ENCODE data around the gene DOCK6. TPM values are rescaled to one million over a fixed set of nuclear protein-coding genes. Genes with fewer than 3 reads are reported as not detected.

The DOCK6 gene
- total and polyA plus RNA-seq, 2 of the 13 experiments (the other 11 are each of a cell fraction or from before 2014, with no cell fraction given): 5.4 to 38.1 TPM

- TF ChIP-seq, protein P1, sequence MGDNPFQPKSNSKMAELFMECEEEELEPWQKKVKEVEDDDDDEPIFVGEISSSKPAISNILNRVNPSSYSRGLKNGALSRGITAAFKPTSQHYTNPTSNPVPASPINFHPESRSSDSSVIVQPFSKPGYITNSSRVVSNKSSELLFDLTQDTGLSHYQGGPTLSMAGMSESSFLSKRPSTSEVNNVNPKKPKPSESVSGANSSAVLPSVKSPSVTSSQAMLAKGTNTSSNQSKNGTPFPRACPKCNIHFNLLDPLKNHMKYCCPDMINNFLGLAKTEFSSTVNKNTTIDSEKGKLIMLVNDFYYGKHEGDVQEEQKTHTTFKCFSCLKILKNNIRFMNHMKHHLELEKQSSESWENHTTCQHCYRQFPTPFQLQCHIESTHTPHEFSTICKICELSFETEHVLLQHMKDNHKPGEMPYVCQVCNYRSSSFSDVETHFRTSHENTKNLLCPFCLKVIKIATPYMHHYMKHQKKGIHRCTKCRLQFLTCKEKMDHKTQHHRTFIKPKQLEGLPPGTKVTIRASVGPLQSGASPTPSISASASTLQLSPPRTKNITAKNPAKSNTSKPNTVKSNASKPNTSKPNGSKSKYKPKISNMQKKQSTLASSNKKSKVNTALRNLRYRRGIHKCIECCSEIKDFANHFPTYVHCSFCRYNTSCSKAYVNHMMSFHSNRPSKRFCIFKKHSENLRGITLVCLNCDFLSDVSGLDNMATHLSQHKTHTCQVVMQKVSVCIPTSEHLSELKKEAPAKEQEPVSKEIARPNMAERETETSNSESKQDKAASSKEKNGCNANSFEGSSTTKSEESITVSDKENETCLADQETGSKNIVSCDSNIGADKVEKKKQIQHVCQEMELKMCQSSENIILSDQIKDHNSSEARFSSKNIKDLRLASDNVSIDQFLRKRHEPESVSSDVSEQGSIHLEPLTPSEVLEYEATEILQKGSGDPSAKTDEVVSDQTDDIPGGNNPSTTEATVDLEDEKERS (CRISPR knock-in tag; IDR thresholded peaks at IDR 0.05): no peak
- TF ChIP-seq MTF2 (CRISPR knock-in tag; IDR thresholded peaks at IDR 0.05; ENCODE audit: borderline replicate concordance) (no peak), ETS1 (CRISPR knock-in tag; IDR thresholded peaks at IDR 0.05) (no peak), HOXA7 (CRISPR knock-in tag; IDR thresholded peaks at IDR 0.05) (no peak), KDM5B (CRISPR knock-in tag; IDR thresholded peaks at IDR 0.05; ENCODE audit: borderline replicate concordance) (peak; percentile 56; the same call in 1 of the 2 replicates), MZF1 (CRISPR knock-in tag; IDR thresholded peaks at IDR 0.05; ENCODE audit: borderline replicate concordance) (no peak), ZNF382 (CRISPR knock-in tag; IDR thresholded peaks at IDR 0.05; ENCODE audit: borderline replicate concordance) (no peak), GTF2F1 (IDR thresholded peaks at IDR 0.05; ENCODE audit: low read length) (no peak), U2AF1 (optimal IDR thresholded peaks at IDR 0.05; ENCODE audit: low read depth, low read length) (no peak), ZNF619 (CRISPR knock-in tag; IDR thresholded peaks at IDR 0.05) (no peak), CENPBD1 (CRISPR knock-in tag; IDR thresholded peaks at IDR 0.05; ENCODE audit: borderline replicate concordance, low read depth) (no peak), MBD4 (IDR thresholded peaks at IDR 0.05; ENCODE audit: borderline replicate concordance, low read length) (no peak), CHD4 (IDR thresholded peaks at IDR 0.05; ENCODE audit: borderline replicate concordance, low read length) (peak; percentile 85; the same call in 1 of the 2 replicates), MAFF (IDR thresholded peaks at IDR 0.05; ENCODE audit: low read depth, low read length) (no peak), MAF1 (CRISPR knock-in tag; IDR thresholded peaks at IDR 0.05; ENCODE audit: borderline replicate concordance) (no peak), CC2D1A (CRISPR knock-in tag; IDR thresholded peaks at IDR 0.05) (no peak), ZNF710 (CRISPR knock-in tag; IDR thresholded peaks at IDR 0.05; ENCODE audit: borderline replicate concordance) (no peak), KDM3A (CRISPR knock-in tag; IDR thresholded peaks at IDR 0.05; ENCODE audit: low read depth) (no peak), RBM22 (optimal IDR thresholded peaks at IDR 0.05; ENCODE audit: low read length) (no peak), ELF4 (CRISPR knock-in tag; IDR thresholded peaks at IDR 0.05; ENCODE audit: borderline replicate concordance) (no peak)
- TF ChIP-seq, protein P2, sequence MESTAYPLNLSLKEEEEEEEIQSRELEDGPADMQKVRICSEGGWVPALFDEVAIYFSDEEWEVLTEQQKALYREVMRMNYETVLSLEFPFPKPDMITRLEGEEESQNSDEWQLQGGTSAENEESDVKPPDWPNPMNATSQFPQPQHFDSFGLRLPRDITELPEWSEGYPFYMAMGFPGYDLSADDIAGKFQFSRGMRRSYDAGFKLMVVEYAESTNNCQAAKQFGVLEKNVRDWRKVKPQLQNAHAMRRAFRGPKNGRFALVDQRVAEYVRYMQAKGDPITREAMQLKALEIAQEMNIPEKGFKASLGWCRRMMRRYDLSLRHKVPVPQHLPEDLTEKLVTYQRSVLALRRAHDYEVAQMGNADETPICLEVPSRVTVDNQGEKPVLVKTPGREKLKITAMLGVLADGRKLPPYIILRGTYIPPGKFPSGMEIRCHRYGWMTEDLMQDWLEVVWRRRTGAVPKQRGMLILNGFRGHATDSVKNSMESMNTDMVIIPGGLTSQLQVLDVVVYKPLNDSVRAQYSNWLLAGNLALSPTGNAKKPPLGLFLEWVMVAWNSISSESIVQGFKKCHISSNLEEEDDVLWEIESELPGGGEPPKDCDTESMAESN (CRISPR knock-in tag; conservative IDR thresholded peaks at IDR 0.05): no peak; the same call in 1 of the 2 replicates
Observed at GRCh38 chr19:11197291-11198174, 64.8 kb downstream of the DOCK6 start, which contains the start of gene KANK2 (continued).

All from HepG2 (cell line).